HG03442 (cell line): ENCODE data around the gene SRP14.

Experiments used
- ATAC-seq: cut with Tn5 transposase; IDR thresholded peaks from one replicate; pipeline ENCODE4 v1.9.1; 2021; ENCODE audit warnings: mild to moderate bottlenecking, moderate library complexity; ENCODE audit not compliant: unreplicated experiment

Gene SRP14

DNA sequence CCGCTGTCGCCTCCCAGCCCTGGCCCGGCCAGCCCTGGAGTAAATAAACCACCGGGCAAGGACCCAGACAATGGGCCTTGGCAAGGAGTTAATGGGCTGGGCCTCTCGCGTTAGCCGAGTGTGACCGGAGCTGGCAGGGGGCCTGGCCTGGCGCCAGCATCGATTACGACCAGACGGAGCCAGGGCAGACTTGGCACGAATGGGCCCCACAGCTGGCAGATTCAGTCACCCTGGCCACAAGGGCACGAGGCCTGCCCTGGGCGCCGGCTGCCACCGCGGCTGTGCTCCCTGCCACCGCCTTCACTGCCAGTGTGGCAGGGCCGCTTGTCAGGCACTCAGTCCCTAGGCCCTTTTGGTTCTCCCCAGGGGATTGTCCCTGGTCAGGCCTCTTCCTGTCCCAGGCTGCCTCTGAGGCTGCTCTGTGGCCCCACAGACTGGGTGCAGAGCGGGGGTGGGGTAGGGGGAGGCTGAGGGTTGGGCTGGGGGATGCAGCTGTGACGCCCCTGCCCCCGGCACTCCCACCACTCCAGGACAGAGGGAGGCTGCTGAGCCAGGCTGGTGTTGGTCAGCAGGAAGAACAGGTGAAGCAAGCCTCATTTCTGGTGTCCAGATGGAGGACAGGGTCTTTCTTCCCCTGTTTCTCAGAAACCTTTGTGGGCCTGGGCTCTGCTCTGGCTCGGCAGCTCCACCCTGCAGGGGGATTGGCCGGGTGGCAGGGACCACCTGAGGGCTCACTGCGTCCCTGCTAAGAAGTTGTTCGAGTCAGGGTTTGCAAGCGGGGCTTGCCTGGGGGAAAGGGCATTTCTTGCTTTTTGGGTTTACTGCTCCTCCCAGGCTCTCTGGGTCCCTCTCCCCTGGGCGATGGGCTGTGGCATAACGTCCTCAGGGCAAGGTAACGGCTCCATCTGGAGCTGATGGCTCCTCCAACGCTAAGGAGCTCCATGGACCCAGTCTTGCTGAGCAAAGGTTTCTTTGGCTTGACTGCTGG is 30.5 kb upstream of the SRP14 start:
- ATAC-seq: peak; percentile 64

DNA sequence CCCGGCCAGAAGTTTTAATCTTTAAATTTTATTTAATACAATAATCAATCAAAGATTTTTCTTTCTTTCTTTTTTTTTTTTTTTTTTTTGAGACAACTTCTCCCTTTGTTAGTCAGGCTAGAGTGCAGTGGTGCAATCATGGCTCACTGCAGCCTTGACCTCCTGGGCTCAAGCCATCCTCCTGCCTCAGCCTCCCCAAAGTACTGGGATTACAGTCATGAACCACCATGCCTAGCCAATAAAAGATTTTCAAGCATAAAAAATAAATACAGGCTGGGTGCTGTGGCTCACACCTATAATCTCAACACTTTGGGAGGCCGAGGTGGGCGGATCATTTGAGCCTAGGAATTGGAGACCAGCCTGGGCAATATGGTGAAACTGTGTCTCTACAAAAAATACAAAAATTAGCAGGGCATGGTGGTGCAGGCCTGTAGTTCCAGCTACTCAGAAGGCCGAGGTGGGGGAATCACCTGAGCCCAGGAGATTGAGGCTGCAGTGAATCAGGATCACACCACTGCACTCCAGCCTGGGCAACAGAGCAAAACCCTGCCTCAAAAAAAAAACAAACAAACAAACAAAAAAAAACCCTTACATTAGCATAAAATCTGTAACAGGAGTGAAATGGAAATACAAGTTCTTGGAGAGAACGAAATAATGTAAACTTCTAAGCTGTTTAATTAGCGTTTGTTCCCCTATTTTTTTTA is 29.1 kb upstream of the SRP14 start:
- ATAC-seq: no peak

DNA sequence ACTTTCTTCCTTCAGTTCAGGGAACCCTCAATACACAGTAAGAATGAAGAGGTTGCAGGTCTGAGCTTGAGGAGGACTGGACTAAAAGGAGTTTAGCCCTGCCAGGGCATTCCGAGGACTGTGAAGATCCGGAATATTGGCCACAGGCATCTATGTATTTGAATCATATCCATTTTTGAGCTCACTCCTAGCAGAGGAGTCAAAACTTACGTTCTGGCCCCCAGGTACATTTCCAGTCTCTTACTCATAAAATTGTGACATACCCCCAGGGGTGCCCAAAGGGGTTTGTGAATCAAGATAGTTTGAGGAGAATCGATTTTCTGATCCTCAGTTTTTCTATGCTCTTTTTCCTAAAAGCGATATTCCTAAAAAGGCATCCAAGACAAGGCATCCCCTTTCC is 27.6 kb upstream of the SRP14 start:
- no peak for ATAC-seq

DNA sequence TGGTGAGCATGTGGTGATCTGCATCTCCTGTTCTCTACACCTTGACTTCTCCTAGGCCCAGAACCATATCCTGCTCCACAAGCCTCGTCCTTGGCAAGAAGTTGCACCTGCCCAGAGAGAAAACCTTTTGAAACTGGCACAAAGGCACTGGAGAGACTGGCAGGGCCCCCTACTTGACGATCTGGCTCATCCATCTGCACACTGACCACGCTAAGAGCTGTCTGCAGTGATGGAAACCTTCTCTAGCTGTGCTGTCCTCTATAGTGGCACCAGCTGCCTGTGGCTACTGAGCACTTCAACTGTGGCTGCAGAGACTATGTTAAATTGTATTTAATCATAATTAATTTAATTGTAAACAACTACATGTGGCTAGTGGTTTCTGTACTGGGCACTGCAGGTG is 26.2 kb upstream of the SRP14 start:
- ATAC-seq: no peak

DNA sequence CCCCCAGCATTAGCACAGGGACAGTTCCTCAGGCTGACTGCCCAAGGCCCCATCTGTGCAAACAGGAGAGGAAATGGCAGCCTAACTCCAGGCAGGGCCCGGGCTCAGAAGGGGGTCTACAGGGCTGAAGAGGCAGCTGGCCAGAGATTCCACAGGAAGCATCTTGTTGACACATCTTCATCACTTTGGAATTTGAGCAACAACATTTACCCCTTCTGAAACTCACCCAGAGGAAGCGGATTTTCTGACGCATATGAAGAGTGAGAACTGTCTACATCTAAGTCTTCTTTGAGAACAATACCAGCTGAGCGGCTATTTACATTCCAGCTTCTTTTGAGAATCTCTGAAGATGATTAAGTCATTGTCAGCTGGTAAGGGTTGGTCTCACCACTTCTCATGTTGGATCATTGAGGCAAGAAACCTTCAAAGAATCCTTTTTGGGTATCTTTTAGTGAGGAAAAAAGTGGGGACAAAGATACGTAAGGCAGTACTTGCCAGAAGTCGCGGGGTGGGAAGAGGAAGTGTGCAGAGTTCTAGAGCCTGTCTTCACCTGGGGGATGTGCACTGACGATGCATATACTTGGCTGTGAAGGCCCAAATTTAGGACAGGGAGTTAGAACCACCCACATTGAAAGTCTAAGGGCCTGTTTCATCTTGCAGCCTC is 25.4 kb upstream of the SRP14 start:
- peak; percentile 52 for ATAC-seq

DNA sequence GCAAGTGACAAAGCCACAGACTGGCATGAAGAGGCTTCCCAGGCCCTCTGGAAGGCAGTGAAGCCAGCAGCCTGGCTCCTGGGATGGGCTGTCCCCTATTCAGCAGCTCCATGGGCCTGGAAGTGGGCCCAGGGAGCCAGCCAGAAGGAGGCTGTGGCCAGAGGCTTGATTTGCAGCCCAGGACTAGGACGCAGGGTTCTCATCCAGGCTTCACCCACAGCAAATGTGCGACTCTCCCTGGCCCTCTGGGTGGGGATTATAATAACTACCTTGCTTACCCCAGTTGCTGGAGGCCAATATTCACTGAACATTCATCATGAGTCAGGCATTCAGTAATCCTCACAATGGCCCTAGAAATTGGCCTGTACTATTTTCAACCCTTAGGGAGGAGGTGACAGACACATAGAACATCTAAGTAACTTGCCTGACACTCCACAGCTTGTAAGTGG is 24.6 kb upstream of the SRP14 start:
- no peak for ATAC-seq

DNA sequence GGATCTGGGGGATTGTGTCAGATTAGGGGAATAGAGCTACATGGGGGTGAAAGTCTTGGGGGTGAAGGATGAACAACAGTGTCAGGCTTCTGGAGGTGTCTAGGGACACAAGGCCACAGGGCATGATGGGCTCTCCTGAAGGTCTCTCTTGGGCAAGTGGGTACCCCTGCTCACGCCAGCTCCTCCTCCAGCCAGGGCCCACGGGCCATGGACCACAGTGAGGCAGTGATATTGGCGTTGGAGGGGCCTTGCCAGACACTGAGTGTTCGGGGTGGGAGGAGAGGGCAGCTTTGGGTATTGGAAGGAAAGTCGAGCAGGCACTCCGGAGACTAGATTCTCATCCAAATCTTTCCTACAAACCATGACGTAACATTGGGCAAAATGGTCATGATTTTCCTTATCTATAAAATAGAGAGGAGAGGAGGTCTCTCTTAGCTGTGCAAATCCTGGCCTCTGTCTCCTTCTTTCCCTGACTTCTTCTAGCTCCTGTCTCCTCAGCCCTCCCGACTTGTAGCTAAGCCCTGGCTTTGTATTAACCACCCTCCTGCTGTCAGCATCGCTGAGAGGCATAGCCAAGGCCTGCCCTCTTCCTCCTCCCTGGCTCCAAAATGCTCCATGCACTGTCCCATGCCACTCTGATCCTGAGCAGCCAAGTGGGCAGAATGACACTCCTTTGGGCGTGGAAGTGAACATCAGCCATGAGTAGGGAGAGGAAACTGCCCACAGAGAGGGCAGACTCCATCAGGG is 24.0 kb upstream of the SRP14 start:
- ATAC-seq: no peak

DNA sequence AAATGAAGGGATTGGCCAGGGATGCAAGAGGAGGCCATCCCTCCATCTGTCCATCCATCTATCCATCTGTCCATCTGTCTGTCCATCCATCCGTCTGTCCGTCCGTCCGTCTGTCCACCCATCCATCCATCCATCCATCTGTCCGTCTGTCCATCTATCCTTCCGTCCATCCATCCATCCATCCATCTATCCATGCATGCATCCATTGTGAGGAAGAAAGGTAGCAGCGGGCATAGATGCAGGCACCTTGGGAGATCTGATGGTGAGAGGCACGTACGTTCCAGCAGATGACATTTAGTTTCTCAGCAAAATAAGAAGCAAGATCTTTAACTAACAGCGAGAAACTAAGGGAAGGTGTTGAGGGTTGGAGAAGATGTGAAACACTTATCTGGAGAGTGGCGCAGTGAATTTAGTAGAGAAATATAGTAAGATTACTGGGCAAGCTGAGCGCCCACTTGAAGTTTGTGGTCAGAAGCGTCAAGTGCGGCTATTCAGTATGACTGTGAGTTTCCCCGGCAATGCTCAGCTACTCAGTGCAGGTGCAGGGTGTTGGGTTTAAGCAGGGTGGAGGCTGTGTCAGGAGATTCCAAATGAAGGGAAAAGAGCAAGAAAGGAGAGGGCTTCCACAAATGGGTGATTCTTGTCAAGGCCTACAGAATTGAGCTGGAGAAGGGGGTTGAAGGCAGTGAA is 22.4 kb upstream of the SRP14 start:
- peak; percentile 67 for ATAC-seq

DNA sequence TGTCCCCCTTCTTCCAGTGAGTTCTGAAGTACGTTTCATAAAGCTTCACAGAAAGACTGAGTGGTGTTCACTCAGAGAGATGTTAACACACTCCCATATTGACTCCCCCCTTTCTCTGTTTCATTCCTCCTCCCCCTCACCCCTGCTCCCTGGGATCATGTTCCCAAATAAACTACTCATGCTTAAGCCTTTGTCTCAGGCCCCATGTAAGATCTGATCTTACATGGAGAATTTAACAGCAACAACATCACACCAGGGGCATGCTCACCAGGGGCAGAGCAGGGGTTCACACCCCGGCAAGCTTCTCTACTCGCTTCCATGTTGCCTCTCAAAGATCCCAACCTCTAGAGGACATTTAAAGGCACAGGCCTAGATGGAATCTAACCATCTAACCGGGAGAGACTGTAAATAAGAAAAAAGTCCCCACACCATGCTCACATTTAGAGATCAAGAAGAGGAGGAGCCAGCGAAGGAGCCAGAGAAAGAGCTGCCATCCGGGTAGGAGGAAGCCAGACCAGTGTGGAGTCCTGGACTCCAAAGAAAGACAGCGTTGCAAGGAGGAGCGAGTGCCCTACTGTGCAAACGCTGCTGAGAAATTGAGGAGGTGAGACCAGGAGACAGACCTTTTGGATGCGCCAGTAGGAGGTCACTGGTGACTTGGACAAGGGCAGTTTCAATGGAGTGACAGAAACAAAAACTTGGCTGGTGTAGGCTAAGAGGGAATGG is 21.4 kb upstream of the SRP14 start:
- no peak for ATAC-seq

DNA sequence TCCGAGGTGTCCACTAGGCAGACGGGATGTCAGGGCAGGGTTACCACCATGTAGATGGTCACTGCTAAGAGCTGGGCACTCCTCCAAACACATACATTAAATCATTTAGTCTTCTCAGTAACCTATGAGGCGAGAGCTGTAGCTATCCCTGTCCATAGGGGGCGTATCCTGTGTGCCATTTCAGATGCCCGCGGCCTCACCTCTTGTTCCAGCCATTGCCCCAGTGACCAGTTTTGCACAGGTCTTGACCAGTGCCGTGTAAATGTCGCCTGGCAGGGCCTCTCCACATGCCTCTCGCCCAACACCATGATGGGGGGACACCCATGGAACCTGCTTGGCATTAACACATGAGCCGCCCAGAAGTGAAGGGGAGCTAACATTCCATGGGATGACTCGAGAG is 20.8 kb upstream of the SRP14 start:
- no peak for ATAC-seq

DNA sequence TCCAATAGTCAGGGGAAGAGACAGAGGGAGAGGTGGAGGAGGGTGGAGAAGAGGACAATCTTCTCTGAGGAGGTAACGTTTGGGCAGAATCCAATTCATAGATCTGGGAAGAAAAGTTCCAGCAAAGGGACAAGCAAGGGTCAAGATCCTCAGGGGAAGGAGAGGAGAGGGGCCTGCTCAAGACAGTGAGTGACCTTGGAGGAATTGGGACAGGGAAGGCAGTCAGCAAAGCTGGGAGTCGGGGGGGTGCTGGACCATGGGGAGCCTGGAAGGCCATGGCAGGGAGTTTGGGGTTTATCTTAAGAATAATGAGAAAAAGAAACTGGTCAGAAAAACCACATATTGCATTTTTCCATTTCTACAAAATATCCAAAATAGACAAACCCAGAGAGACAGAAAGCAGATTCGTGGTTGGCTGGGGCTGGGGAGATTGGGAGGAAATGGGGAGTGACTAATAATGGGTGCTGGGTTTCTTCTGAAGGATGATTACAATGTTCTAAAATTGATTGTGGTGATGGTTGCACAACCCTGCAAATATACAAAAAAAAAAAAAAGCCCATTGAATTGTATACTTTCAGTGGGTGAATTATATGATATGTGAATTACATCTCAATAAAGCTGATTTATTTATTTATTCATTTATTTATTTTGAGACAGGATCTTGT is 19.6 kb upstream of the SRP14 start:
- no peak for ATAC-seq

DNA sequence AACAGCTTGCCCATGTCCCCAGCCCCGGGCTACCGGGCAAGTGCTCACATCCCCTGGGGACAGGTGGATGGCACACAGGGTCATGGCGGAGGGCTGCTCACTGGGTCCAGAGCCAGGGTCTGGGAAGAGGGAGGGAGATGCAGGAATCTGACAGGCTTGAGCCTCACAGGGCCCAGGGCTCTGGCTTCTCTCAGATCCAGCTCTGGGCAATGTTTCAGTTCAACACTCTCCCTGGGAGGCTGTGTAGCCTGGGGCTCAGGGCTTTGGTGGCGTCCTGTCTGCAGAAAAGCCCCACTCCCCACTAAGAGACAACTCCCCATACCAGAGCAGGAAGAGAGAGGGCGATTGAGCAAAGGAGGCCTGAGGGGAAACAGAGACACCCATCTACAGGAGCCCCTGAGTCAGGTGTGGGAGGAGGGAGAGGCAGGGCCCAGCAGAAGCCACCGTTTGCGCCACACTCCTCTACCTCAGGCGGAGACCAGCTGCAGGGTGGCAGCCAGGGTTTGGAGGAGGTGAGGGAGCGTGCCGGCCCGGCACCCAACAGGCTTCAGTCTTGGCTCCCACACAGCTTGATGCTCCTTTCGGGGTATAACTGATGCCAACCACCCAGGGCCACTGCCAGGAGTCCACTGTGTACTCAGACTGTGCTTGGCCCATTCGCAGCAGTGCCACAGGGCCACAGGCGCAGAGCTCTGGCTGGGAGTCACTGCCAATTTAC is 16.8 kb upstream of the SRP14 start:
- no peak for ATAC-seq

DNA sequence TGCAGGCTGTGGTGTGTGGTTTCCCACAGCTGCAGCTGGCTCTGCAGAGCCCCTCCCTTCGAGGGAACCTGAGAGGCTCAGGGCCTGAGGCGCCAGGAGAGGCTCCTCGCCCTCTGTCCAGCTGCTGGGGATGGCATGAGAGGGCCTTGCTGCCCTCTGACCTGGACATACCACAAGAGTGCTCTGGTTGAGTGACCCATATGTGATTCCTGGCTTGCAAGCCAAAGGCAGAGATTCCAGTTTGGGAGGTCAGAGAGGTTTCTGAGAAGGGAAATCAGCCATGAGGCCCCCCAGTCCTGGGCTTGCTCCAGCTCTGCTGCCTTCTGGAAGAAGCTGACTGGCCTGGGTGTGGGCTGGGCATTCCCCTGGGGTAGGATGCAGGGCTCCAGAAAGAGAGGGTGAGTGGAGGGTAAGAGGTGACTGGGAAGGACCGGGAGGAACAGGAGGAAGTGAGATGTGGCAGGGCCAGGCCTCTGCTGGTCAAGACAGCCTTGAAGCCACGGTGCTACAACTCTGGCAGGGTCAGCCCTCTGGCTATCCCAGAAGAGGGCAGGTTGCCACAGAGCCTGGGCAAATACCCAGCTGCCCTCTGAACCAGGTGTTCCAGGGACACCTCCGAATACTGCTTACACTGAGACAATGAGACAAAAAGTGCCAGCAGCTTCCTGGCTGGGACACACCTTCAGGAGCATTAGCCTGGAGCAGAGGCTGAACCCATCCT is 16.0 kb upstream of the SRP14 start:
- peak; percentile 54 for ATAC-seq

DNA sequence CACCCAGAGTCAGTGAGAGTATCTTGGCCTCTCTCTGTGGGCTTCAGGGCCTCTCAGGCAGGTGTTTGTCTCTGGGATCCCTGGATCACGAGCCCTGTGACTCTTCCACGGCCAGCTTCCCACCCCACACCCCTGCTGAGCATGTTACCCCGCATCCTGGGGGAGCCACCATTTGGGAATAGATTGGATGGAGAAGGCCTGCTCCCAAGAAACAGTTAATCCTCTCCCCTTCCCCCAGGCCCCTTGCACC is 15.5 kb upstream of the SRP14 start:
- ATAC-seq: peak; percentile 32

DNA sequence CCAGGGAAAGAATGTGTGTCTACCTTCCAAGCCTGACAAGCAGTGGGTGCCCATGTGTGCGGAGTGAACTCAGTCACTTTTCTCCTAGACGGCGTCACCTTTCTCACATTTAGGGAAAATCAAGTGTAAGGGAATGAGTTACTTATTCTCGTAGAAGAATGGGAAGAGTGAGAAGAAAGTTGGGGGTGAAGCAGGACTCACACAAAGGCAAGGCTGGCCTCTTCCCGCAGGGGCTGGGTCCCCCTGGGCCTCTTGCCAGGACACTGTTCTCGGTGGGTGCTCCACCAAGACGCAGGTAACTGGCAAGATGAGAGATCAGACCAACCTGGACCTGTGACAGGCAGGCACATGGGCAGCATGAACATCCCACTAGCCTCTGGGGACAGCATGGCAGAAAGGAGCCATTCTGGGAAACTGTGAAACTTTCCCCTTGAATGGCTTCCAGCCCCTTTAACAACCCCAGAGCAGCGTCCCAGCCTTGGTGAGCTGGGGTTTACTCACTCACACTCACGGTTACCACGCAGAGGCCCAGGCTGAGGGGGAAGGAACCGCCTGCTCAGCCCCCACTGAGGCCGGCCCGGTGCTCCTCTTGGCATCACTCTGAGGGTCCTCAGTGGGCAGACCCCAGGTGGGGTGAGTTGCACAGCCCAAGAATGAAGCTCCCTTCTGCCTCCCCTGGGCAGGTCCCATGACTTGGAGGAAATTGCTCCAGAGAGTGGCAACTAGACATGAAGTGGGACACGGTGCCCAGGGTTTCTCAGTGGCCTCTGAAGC is 15.0 kb upstream of the SRP14 start:
- ATAC-seq: peak; percentile 16

DNA sequence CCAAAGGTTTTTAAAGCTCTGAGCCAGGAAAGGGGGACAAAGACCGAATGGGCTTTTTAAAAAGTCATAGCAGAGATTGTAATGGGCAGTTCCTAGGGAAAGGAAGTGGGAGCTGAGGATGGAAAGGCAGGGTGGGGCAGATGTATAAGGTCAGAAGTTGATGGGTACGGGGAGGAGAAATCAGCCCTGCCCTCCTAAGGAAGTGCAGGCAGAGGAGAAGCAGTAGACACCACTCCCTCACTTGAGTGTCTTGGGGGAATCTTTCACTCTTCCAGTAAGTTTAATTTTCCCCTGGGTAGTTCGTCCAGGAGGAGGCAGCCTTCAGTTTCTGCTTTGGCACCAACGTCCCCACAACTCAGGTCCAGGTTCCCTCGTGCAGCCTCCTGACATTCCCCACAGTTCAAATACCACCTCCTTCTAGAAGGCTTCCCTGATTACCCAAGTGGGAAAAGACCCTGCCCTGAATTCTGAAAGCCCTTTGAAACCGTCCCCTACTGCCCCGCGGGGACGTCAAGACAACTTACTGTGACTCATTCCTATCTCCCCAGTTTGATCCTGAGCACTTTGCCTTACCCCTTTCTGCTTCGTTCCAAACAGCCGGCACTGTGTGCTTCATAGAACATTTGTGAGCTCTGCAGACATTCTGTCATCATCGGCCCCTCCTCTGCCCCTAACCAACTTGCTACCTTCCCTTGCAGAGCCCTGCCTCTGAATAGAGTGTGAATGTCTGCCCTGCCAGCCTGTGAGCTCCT is 14.3 kb upstream of the SRP14 start:
- no peak for ATAC-seq

DNA sequence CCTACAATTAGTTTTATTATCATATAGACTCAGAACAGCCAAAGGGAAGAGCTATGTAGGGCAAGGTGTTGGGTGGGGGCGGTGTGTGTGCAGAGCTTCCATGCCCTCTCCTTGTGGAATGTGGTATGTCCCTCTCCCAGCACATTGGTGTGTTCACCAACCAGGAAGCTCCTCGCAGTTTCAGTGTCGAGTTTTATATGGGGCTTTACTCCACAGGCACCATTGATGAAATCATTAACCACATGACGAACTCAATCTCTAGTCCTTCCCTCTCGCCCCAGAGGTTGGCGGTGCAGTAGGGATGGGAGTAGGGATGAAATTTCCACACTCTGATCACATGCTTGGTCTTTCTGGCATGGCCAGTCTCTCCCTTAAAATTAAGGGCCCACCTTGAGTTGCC is 13.6 kb upstream of the SRP14 start:
- ATAC-seq: no peak
